Subcutaneous preadipocyte (primary cell): ENCODE measurements around the gene MIX23. TPM values are rescaled to one million over a fixed set of nuclear protein-coding genes. Genes with fewer than 3 reads are reported as not detected.

Experiments used
- small RNA-seq: library from RNA; depleted of rRNA; stranded (forward); fragments of <200 nt; gene quantifications from one replicate; pipeline ENCODE3, GENCODE V24; 2012
- total RNA-seq: library from RNA; depleted of rRNA; stranded (reverse); fragments of >200 nt; gene quantifications from 2 replicates; pipeline ENCODE4 v1.2.3, GENCODE V29; 2012

Gene MIX23
- total RNA-seq: 36.0 and 42.4 TPM in 2 replicates

GRCh38 chr3:122382888-122383666 is at the start of gene MIX23:
Gene MIX23, minus strand, starts transcription at chr3:122383231. Its CDS starts 7 bp downstream, at chr3:122383224.

GRCh38 chr3:122415762-122416654 is 33.0 kb upstream of the MIX23 start, which contains the start of gene WDR5B:
Gene WDR5B, minus strand, starts transcription at chr3:122416062. Its CDS starts 534 bp downstream, at chr3:122415528.

GRCh38 chr3:122383771-122384697 is 1.0 kb upstream of the MIX23 start, which contains the start of gene FAM162A:
Gene FAM162A, plus strand, starts transcription at chr3:122384182. Its CDS starts 84 bp downstream, at chr3:122384266.

GRCh38 chr3:122324871-122325323 is 58.1 kb downstream of the MIX23 start, which contains the start of gene CSTA:
Gene CSTA, plus strand, starts transcription at chr3:122325248. Its CDS starts 45 bp downstream, at chr3:122325293.

Small RNAs within 50 kb of the gene (small RNA-seq; reads per million reads assigned to genes)
- not detected for gene AC083798.1

Other genes starting within 250 kb of the MIX23 start
- under 0.01 TPM in 1 of 2 replicates, not detected in the other for gene CASR, start 199.6 kb downstream of the MIX23 start, total RNA-seq
- 0.98 and 3.3 TPM in 2 replicates for gene CSTA, start 58.0 kb downstream of the MIX23 start, total RNA-seq
- gene FAM162A, start 951 bp upstream of the MIX23 start, total RNA-seq: 9.6 and 15.4 TPM in 2 replicates
- gene WDR5B, start 32.8 kb upstream of the MIX23 start, total RNA-seq: 5.5 and 6.5 TPM in 2 replicates
- 28.7 and 34.2 TPM in 2 replicates for gene KPNA1, start 131.7 kb upstream of the MIX23 start, total RNA-seq
- gene PARP9, start 181.1 kb upstream of the MIX23 start, total RNA-seq: 13.3 and 15.4 TPM in 2 replicates
- gene DTX3L, start 181.1 kb upstream of the MIX23 start, total RNA-seq: 18.6 and 19.8 TPM in 2 replicates
- gene PARP15, start 194.4 kb upstream of the MIX23 start, total RNA-seq: 0.20 and 0.73 TPM in 2 replicates